ENCODE measurements around the gene EPC2.

GRCh38 chr2:148619560-148620195, 24.9 kb upstream of the EPC2 start:
- TF ChIP-seq CTCF (IDR thresholded peaks at IDR 0.05; ENCODE audit: insufficient read depth, low read length) (no peak), POLR2AphosphoS5 (IDR thresholded peaks at IDR 0.05; ENCODE audit: low read depth) (no peak), GABPA (IDR thresholded peaks at IDR 0.05; ENCODE audit: low read depth) (no peak)

Data from HL-60 (cell line).